HG02943 (cell line): ENCODE results near the gene ALDH2.
"Not testable (repeated sequence)": the region's sequence is repeated elsewhere in the genome, so short reads cannot be mapped to it uniquely, and the experiment has no call there.

ENCODE experiments used
- ATAC-seq: cut with Tn5 transposase; IDR thresholded peaks from one replicate; pipeline ENCODE4 v1.9.1; 2021; ENCODE audit warnings: mild to moderate bottlenecking, low read depth, moderate library complexity; ENCODE audit not compliant: unreplicated experiment

ALDH2 gene

GRCh38 chr12:111784953-111785352 is 18.2 kb downstream of the ALDH2 start:
- ATAC-seq, result no peak

DNA sequence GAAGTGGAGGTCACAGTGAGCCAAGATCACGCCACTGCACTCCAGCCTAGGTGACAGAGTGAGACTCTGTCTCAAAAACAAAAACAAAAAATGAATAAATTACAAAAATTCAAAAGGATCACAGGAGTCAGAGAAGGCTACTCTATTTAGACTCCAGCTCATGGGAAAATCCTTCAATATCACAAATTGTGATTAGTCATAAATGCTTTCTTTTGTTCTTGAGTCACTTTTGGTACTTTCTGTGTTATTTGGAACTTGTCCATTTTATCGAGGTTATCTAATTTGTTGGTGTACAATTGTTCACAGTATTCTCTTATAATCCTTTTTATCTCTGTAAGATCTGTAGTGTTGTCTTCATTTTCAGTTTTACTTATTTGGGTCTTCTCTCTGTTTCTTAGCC is 18.9 kb downstream of the ALDH2 start:
- no peak for ATAC-seq

GRCh38 chr12:111788178-111788654 is 21.5 kb downstream of the ALDH2 start:
- ATAC-seq, result no peak

GRCh38 chr12:111789779-111790178 is 23.0 kb downstream of the ALDH2 start:
- ATAC-seq, result no peak

DNA sequence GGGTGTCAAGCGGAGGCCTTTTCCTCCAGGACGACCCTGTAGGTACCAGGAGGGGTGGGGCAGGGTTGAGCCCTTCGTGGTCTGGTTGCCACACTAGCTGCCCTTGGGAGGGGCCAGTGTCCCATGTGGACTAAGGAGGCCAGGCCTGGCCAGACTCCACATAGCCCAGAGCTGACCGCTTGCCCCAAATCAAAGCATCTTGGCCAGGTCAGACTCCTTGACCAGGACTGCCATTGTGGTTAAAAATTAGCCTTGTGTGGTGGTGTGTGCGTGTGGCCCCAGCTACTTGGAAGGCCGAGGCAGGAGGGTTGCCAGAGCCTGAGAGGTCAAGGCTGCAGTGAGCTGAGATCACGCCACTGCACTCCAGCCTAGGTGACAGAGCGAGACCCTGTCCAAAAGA is 24.8 kb downstream of the ALDH2 start:
- no peak for ATAC-seq

- no peak for ATAC-seq
Measured at GRCh38 chr12:111792155-111792855, 25.6 kb downstream of the ALDH2 start.

GRCh38 chr12:111792856-111793235 is 26.1 kb downstream of the ALDH2 start:
- ATAC-seq, result no peak

DNA sequence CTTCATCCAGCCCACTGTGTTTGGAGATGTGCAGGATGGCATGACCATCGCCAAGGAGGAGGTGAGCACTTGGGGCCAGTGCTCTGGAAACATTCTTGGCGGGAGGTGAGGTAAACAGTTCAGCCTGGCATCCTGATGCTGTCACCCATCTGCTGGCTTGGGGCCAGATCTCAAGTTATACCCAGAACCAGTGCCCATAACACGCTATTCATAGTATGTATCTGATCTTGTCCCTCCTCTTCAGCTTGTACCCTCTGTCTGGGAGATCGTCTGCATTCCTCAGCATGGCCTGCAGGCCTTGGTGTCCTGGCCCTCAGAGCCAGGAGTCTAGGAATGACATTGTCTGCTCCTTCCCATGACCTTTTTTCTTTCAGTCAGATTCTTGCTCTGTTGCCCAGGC is 31.4 kb downstream of the ALDH2 start:
- ATAC-seq, result no peak

DNA sequence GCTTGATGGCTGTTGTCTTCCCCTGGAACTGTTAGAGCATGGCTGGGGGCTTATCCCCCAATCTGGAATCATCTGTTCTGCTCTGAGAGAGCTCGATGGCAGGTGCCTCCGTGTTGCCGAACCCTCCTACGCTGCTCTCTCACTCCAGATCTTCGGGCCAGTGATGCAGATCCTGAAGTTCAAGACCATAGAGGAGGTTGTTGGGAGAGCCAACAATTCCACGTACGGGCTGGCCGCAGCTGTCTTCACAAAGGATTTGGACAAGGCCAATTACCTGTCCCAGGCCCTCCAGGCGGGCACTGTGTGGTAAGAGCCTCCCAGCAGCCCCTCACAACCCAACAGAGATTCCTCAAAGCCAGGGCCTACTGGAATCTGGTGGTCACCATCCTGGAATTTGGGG is 33.0 kb downstream of the ALDH2 start:
- no peak for ATAC-seq

- no peak for ATAC-seq
Measured at GRCh38 chr12:111803038-111803626, 36.4 kb downstream of the ALDH2 start.

- ATAC-seq, result no peak
Measured at GRCh38 chr12:111803851-111804250, 37.1 kb downstream of the ALDH2 start.

DNA sequence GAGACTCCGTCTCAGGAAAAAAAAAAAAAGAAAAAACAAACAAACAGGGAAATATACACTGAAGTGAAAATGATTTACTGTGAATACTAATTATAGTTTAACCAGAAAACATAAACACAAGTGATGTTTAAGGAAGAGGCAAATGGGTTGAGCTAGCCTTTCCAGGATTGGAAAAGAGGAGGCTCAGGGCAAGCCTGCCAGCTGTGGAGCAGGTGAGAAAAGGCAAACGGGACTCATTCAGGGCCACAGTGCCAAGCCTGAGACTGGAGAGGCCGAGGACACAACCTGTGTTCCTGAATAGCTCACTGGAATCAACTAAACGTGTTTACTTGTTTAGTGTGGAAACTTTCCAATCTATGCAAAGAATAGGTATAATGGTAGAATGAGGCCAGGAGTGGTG is 39.6 kb downstream of the ALDH2 start:
- ATAC-seq, result no peak

- ATAC-seq, result no peak
Measured at GRCh38 chr12:111807232-111807631, 40.5 kb downstream of the ALDH2 start.

- no peak for ATAC-seq
Measured at GRCh38 chr12:111812881-111813741, 46.4 kb downstream of the ALDH2 start.

DNA sequence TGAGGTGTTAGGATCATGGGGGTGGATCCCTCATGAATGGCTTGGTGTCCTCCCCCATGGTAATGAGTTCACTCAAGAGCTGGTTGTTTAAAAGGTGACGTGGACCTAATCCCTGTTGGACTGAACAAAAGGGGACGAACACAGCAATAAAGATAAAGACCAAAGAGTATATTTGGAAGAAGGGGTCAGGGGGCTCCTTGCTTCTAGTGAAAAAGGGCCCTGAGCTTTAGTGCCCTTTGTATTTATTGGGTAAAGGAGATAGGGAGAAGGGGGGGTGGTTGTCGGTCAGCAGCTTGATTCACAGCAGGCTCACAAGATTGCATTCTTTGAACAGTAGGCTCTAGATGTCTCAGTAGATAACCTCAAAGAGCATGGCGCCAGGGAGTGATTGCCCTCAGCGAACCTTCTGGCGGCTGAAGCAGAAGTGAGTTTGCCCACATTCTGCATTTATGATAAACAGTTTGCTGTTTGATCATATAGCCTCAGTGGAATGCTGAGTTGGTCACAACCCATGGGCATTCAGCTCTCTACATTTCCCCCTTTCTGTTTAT is 49.4 kb downstream of the ALDH2 start:
- no peak for ATAC-seq

- not testable (repeated sequence) for ATAC-seq
Measured at GRCh38 chr12:111816898-111817297, 50.2 kb downstream of the ALDH2 start.

DNA sequence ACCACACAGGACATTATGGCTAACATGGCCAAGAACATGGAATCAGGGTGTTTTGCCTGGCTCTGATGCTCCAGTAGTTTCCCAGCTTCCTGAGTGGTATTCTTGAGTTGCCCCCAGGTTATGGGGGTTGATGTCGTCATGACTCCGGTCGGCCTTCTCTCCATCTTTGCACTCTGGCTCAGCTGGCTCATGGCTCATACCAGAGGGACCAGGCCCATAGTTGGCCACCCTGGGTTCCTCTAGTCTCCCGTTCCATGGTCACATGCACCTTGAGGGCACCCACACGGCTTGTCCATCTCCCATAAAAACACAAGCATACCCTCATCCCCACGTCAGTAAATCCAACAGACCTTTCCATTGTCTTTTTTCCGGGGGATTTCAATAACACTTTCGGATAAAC is 51.6 kb downstream of the ALDH2 start:
- no peak for ATAC-seq

DNA sequence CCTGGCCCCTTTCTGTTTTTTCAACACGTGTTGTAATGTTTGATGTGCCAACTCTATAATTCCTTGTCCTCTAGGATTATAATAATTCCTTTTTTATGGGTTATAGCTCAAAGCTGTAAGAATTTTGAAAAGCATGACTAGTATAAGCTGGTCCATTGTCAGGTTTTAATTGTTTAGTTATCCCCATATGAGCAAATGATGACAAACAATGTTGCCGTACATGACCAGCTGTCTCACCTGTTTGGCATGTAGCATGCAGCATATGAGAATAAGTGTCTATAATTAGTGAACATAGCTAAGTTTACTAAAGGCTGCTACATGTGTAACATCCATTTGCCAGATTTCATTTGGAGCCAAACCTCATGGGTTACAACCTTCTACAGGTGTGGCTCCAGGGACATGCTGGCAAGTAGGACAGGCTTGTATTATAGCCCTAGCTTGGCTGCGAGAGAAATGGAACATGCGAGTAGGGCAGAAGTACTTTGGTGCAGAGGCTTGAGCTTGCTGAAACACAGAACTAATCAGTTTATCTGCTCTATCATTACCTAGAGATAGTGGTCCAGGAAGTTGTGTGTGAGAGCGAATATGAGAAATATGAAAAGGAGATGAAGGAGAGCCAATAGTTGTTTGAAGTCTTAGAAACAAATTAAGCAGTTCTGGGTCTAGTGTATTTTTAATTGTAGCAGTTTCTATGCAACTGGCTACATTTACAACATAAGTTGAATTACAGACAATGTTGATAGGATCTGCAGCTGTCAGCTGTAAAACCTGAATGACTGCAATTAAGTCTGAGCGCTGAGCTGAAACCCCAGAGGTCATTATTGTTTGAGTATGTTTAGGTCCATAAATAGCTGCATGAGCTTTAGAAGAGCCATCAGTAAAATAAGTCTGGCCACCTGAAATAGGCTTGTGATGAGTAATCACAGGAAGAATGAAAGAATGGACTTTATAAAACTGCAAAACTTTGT is 52.7 kb downstream of the ALDH2 start:
- no peak for ATAC-seq

- not testable (repeated sequence) for ATAC-seq
Measured at GRCh38 chr12:111820828-111821227, 54.1 kb downstream of the ALDH2 start.

DNA sequence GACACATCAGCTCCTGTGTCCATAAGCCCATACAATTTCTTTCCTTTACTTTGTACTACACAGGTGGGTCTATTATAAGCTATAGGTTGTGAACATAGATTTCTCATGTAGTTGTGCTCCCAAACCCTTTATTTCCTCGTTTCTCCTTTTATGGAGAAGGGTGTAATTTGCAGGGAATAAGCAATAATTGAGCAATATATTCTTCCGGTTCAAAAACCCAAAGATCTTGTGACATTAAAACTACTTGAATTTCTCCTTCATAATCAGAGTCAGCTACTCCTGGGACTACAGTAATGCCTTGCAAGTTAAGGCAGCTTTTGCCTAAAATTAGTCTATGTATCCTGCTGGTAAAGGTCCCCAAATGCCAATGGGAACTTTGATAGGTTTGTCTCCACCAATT is 56.2 kb downstream of the ALDH2 start:
- no peak for ATAC-seq
